ENCODE results near the gene SNTG2.
"Not testable (repeated sequence)": the region's sequence is repeated elsewhere in the genome, so short reads cannot be mapped to it uniquely, and the experiment has no call there.

The SNTG2 gene

DNA sequence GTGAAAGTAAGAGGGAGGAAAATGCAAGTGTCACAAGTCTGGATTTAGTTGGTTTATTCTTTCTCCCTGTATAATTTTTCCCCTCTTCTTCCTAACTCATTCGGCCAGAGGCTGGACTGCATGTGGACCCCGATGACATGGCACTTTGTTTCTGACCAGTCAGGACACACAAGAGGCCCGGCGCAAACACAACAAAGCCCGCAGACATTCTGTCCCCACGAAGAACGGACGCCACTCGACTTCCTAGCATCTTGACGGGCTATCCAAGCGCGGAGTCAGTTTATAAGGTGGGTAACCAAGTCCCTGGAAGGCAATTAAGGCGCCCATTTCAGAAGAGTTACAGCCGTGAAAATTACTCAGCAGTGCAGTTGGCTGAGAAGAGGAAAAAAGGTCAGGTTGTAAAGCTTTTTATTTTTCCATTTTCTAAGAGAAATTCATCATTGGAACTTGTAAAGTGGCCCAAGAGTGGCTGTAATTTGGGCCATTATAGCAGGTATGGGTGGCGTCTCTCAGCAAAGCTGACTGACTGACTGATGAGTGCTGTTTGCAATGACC, 462.6 kb downstream of the SNTG2 start, which contains the start of gene TPO:
Gene TPO, plus strand, starts transcription at position 308 of the 555 bp plus-strand sequence. CDS start 946 bp downstream, outside the sequence.
- DNase-seq (ENCODE audit: low read depth), result no peak
- no peak within 1 kb of the TSS for H3K4me3 ChIP-seq (ENCODE audit: low read depth, low read length)

GRCh38 chr2:1414121-1414520, 463.5 kb downstream of the SNTG2 start:
- no peak for DNase-seq (ENCODE audit: low read depth)
- no peak overlapping the region for H3K4me3 ChIP-seq (ENCODE audit: low read depth, low read length)

GRCh38 chr2:1414901-1415300, 464.3 kb downstream of the SNTG2 start:
- not testable (repeated sequence) for DNase-seq (ENCODE audit: low read depth); H3K4me3 ChIP-seq (ENCODE audit: low read depth, low read length)

GRCh38 chr2:1415501-1415900, 464.9 kb downstream of the SNTG2 start:
- no peak overlapping the region for H3K4me3 ChIP-seq (ENCODE audit: low read depth, low read length)
- no peak for DNase-seq (ENCODE audit: low read depth)

All from skeletal muscle cell (primary cell).